Measurements from ENCODE around the gene CNTNAP4.

CNTNAP4 gene

GRCh38 chr16:76500006-76500405 lies 222.8 kb downstream of the CNTNAP4 start:
- DNase-seq, result no peak

- DNase-seq, result no peak
Observed at GRCh38 chr16:76502063-76502462, 224.9 kb downstream of the CNTNAP4 start.

- DNase-seq, result no peak
Observed at GRCh38 chr16:76502555-76502954, 225.4 kb downstream of the CNTNAP4 start.

- no peak for DNase-seq
Observed at GRCh38 chr16:76503091-76503490, 225.9 kb downstream of the CNTNAP4 start.

- DNase-seq, result no peak
Observed at GRCh38 chr16:76511203-76511602, 234.0 kb downstream of the CNTNAP4 start.

GRCh38 chr16:76518781-76519180 lies 241.6 kb downstream of the CNTNAP4 start:
- no peak for DNase-seq

- no peak for DNase-seq
Observed at GRCh38 chr16:76524356-76524755, 247.2 kb downstream of the CNTNAP4 start.

- DNase-seq, result no peak
Observed at GRCh38 chr16:76524769-76525168, 247.6 kb downstream of the CNTNAP4 start.

- no peak for DNase-seq
Observed at GRCh38 chr16:76527244-76527643, 250.0 kb downstream of the CNTNAP4 start.

GRCh38 chr16:76529120-76529519 lies 251.9 kb downstream of the CNTNAP4 start:
- DNase-seq, result no peak

GRCh38 chr16:76531236-76531635 lies 254.0 kb downstream of the CNTNAP4 start:
- no peak for DNase-seq

GRCh38 chr16:76532188-76532973 lies 255.2 kb downstream of the CNTNAP4 start:
- DNase-seq, result no peak

- DNase-seq, result no peak
Observed at GRCh38 chr16:76539609-76540008, 262.4 kb downstream of the CNTNAP4 start.

GRCh38 chr16:76541070-76541469 lies 263.9 kb downstream of the CNTNAP4 start:
- no peak for DNase-seq

GRCh38 chr16:76565542-76565941 lies 288.3 kb downstream of the CNTNAP4 start:
- no peak for DNase-seq

- DNase-seq, result no peak
Observed at GRCh38 chr16:76571755-76572154, 294.6 kb downstream of the CNTNAP4 start.

- no peak for DNase-seq
Observed at GRCh38 chr16:76573281-76573680, 296.1 kb downstream of the CNTNAP4 start.

- no peak for DNase-seq
Observed at GRCh38 chr16:76574651-76575050, 297.4 kb downstream of the CNTNAP4 start.

GRCh38 chr16:76576526-76576925 lies 299.3 kb downstream of the CNTNAP4 start:
- DNase-seq, result no peak

GRCh38 chr16:76577003-76577402 lies 299.8 kb downstream of the CNTNAP4 start:
- no peak for DNase-seq

GRCh38 chr16:76579277-76579922 lies 302.2 kb downstream of the CNTNAP4 start:
- no peak for DNase-seq

- no peak for DNase-seq
Observed at GRCh38 chr16:76583466-76583865, 306.3 kb downstream of the CNTNAP4 start.

- DNase-seq, result no peak
Observed at GRCh38 chr16:76583945-76584344, 306.7 kb downstream of the CNTNAP4 start.

GRCh38 chr16:76598498-76598897 lies 321.3 kb downstream of the CNTNAP4 start:
- DNase-seq, result no peak

GRCh38 chr16:76607317-76607716 lies 330.1 kb downstream of the CNTNAP4 start:
- DNase-seq, result no peak
